Caco-2 (cell line): ENCODE measurements around the gene CNOT8. TPM values are rescaled to one million over a fixed set of nuclear protein-coding genes. Genes with fewer than 3 reads are reported as not detected.
"Not testable (repeated sequence)": the region's sequence is repeated elsewhere in the genome, so short reads cannot be mapped to it uniquely, and the experiment has no call there.

ENCODE experiments used
- BruUV-seq: library from RNA; stranded (reverse); fragments of 400-500 nt; replicated peaks from 2 replicates; lab custom pipeline; 2021; lab: Mats Ljungman, UMichigan
- CTCF ChIA-PET: fragments of 300-600 bp; sonication (Branson Sonifier 250); formaldehyde crosslinking; loops from one replicate; lab custom pipeline; 2022; ENCODE audit warnings: antibody characterized with exemption; lab: Charles Lee
- POLR2A ChIA-PET: fragments of 300-600 bp; sonication (Branson Sonifier 250); formaldehyde crosslinking; loops from one replicate; lab custom pipeline; 2022; ENCODE audit warnings: antibody characterized with exemption; lab: Charles Lee
- DNase-seq, 2 experiments: peaks; one replicate each; pipeline versions ENCODE4 v3.0.0 to v3.0.0-alpha.2; 2020 to 2022
- H3K27me3 ChIP-seq: replicated peaks from 2 replicates; pipeline ENCODE4 v1.6.0; 2011; ENCODE audit warnings: low read length; ENCODE audit not compliant: control insufficient read depth, insufficient read depth
- H3K36me3 ChIP-seq: 2 replicates; pipeline ENCODE4 v1.5.1; 2011; ENCODE audit warnings: low read length; ENCODE audit not compliant: control insufficient read depth, insufficient read depth
- H3K4me1 ChIP-seq: fragments of 250-450 bp; sonication (Bioruptor Pico); 2 replicates; pipeline ENCODE4 v1.5.1; 2020; ENCODE audit warnings: mild to moderate bottlenecking
- H3K4me3 ChIP-seq: 2 replicates; pipeline ENCODE4 v1.5.1; 2011; ENCODE audit warnings: low read depth, mild to moderate bottlenecking, control low read depth, low read length
- H3K9me3 ChIP-seq: fragments of 250-450 bp; sonication (Bioruptor Pico); 2 replicates; pipeline ENCODE4 v1.5.1; 2020; ENCODE audit warnings: mild to moderate bottlenecking, moderate library complexity
- H3K27ac Mint-ChIP-seq: one replicate; pipeline ENCODE4 v1.8.0; 2022; ENCODE audit warnings: mixed read lengths; ENCODE audit not compliant: unreplicated experiment
- H3K27me3 Mint-ChIP-seq: one replicate; pipeline ENCODE4 v1.8.0; 2022; ENCODE audit warnings: mixed read lengths; ENCODE audit not compliant: insufficient read depth, unreplicated experiment
- H3K36me3 Mint-ChIP-seq: one replicate; pipeline ENCODE4 v1.8.0; 2022; ENCODE audit warnings: mild to moderate bottlenecking, mixed read lengths; ENCODE audit not compliant: insufficient read depth, unreplicated experiment
- H3K4me1 Mint-ChIP-seq: one replicate; pipeline ENCODE4 v1.8.0; 2022; ENCODE audit warnings: low read depth, mixed read lengths; ENCODE audit not compliant: unreplicated experiment
- H3K4me3 Mint-ChIP-seq: one replicate; pipeline ENCODE4 v1.8.0; 2022; ENCODE audit warnings: mild to moderate bottlenecking, moderate library complexity, mixed read lengths; ENCODE audit not compliant: unreplicated experiment
- H3K9me3 Mint-ChIP-seq: one replicate; pipeline ENCODE4 v1.8.0; 2022; ENCODE audit warnings: mixed read lengths; ENCODE audit not compliant: unreplicated experiment
- intact Hi-C: fragments of 100-400 bp; cut with micrococcal nuclease; formaldehyde crosslinking; loops from one replicate; pipeline ENCODE4 v1.10.0; 2022; ENCODE audit not compliant: unreplicated experiment
- total RNA-seq: library from RNA; stranded (reverse); gene quantifications from 2 replicates; pipeline ENCODE4 v1.2.3, GENCODE V29; 2022
- TF ChIP-seq, protein P1 (sequence below), 2 experiments: fragments of 200-600 bp in 1 of 2; IDR thresholded peaks; 1 replicate in 1 of 2; 2 replicates in 1 of 2; pipeline versions ENCODE4 v1.5.1 to v1.8.0; 2011 to 2022; ENCODE audit warnings: antibody characterized with exemption in 1 of 2, control low read depth in 1 of 2, inconsistent platforms in 1 of 2, low read depth in 1 of 2, low read length in 1 of 2, mild to moderate bottlenecking in 1 of 2, moderate library complexity in 1 of 2; ENCODE audit not compliant: insufficient read depth in 1 of 2, severe bottlenecking in 1 of 2, unreplicated experiment in 1 of 2

CNOT8 gene
- total RNA-seq, 1 experiment from 2014 or later, result 38.1 TPM

DNA sequence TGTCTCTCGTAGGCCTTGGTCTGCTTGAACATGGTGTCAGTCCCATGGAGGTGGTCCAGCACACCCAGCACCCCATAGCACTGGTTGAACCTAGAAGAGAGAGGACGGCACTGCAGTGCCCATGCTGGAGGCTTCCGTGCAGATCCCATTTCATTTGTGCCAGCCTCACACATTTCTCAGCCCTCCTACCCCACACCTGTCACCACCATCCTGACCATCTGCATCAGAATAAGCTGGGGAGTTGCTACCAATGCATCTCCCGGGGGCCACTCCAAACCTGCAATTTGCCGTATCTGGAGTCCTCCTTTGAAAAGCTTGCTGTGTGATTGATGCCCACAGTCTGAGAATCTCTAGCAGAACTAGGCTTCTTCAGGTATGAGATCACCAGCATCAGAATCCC, 38.0 kb upstream of the CNOT8 start:
- Mint-ChIP-seq H3K27me3 (no peaks in the 10 kb centered on the region), H3K36me3 (peaks cover 98% of the 10 kb centered on the region), H3K4me3 (no peak overlapping the region), H3K4me1 (no peaks in the 10 kb centered on the region), H3K9me3 (no peaks in the 10 kb centered on the region), H3K27ac (peak overlapping the region; percentile 37)
- Histone ChIP-seq H3K27me3 (no peaks in the 10 kb centered on the region), H3K9me3 (no peaks in the 10 kb centered on the region), H3K36me3 (peaks cover 1% of the 10 kb centered on the region; the same call in 1 of the 2 replicates), H3K4me1 (no peaks in the 10 kb centered on the region; the same call in 1 of the 2 replicates), H3K4me3 (no peak overlapping the region)
- POLR2A ChIA-PET, result no interaction called here
- TF ChIP-seq, protein P1, sequence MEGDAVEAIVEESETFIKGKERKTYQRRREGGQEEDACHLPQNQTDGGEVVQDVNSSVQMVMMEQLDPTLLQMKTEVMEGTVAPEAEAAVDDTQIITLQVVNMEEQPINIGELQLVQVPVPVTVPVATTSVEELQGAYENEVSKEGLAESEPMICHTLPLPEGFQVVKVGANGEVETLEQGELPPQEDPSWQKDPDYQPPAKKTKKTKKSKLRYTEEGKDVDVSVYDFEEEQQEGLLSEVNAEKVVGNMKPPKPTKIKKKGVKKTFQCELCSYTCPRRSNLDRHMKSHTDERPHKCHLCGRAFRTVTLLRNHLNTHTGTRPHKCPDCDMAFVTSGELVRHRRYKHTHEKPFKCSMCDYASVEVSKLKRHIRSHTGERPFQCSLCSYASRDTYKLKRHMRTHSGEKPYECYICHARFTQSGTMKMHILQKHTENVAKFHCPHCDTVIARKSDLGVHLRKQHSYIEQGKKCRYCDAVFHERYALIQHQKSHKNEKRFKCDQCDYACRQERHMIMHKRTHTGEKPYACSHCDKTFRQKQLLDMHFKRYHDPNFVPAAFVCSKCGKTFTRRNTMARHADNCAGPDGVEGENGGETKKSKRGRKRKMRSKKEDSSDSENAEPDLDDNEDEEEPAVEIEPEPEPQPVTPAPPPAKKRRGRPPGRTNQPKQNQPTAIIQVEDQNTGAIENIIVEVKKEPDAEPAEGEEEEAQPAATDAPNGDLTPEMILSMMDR (IDR thresholded peaks at IDR 0.05; ENCODE audit: insufficient read depth in 1 of 2, low read depth in 1 of 2, low read length in 1 of 2, severe bottlenecking in 1 of 2, unreplicated experiment in 1 of 2), result no peak
- DNase-seq, result no peak
- BruUV-seq, result no TSS peak
- CTCF ChIA-PET, result interaction anchor here (0.5 kb wide), 1 partner anchor 256 kb away, joined by 3 read pairs; no protein-coding TSS in a partner anchor
- intact Hi-C loops, result loop anchor here (5.0 kb wide), 1 partner anchor 37 kb away; the partner anchor contains the start of gene CNOT8

DNA sequence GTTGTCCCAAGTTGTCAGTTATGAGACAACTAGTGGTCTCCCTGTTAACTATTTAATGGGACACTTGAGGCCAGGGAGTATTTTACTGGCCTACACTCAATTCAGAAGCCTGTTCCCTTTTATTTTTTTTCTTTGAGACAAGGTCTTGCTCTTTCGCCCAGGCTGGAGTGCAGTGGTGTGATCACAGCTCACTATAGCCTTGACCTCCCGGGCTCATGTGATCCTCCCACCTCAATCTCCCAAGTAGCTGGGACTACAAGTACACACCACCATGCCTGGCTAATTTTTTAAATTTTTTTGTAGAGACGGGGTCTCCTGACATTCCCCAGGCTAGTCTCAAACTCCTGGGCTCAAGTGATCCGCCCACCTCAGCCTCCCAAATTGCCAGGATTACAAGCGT, 35.5 kb upstream of the CNOT8 start:
- H3K36me3 ChIP-seq, BruUV-seq, H3K4me3 ChIP-seq, CTCF ChIA-PET, H3K4me3 Mint-ChIP-seq, H3K9me3 Mint-ChIP-seq, H3K27me3 ChIP-seq, H3K27ac Mint-ChIP-seq, H3K4me1 Mint-ChIP-seq, DNase-seq, H3K27me3 Mint-ChIP-seq, H3K9me3 ChIP-seq, H3K4me1 ChIP-seq: not testable (repeated sequence)
- POLR2A ChIA-PET, result interaction anchor here (0.6 kb wide), 1 partner anchor 12 kb away, joined by 3 read pairs; no protein-coding TSS in a partner anchor
- peaks cover 90% of the 10 kb centered on the region for H3K36me3 Mint-ChIP-seq
- intact Hi-C loops, result loop anchor here (5.0 kb wide), 1 partner anchor 34 kb away; the partner anchor contains the start of gene CNOT8

DNA sequence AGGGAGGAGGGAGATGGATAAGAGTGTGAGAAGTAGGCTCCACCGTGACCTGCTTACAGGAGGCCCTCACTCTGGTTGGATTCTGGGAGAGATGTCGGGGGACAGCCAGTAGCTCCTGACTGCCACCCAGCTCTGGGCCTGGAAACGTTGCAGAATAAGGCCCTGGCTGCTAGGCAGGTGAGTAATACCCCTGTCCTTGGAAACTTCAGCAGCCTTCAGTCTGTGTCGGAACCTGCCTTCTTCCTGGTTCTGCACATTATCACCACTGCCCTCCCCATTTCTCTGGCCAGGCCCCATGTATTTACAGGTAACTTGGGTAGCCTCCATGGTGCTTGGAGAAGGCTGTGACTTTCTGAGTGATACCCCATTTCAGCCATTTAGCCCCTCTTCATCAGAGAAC, 34.8 kb upstream of the CNOT8 start:
- H3K9me3 Mint-ChIP-seq, result no peaks in the 10 kb centered on the region
- Histone ChIP-seq H3K36me3 (no peaks in the 10 kb centered on the region), H3K9me3 (no peaks in the 10 kb centered on the region), H3K4me3 (no peak overlapping the region), H3K4me1 (no peaks in the 10 kb centered on the region; the same call in 1 of the 2 replicates), H3K27me3 (no peaks in the 10 kb centered on the region)
- no peak for DNase-seq
- no peak overlapping the region for H3K4me3 Mint-ChIP-seq
- intact Hi-C loops, result loop anchor here (5.0 kb wide), 1 partner anchor 34 kb away; the partner anchor contains the start of gene CNOT8
- CTCF ChIA-PET, result no interaction called here
- H3K4me1 Mint-ChIP-seq, result no peaks in the 10 kb centered on the region
- BruUV-seq, result no TSS peak
- TF ChIP-seq, protein P1 (IDR thresholded peaks at IDR 0.05; ENCODE audit: insufficient read depth in 1 of 2, low read depth in 1 of 2, low read length in 1 of 2, severe bottlenecking in 1 of 2, unreplicated experiment in 1 of 2), result no peak
- H3K36me3 Mint-ChIP-seq, result peaks cover 88% of the 10 kb centered on the region
- H3K27ac Mint-ChIP-seq, result no peak overlapping the region
- POLR2A ChIA-PET, result interaction anchor here (0.6 kb wide), 1 partner anchor 11 kb away, joined by 3 read pairs; no protein-coding TSS in a partner anchor
- H3K27me3 Mint-ChIP-seq, result no peaks in the 10 kb centered on the region
